ENCODE results near the gene PHACTR1. TPM values are rescaled to one million over a fixed set of nuclear protein-coding genes. Genes with fewer than 3 reads are reported as not detected.

PHACTR1 gene
- polyA plus RNA-seq, 1 experiment, result not detected

GRCh38 chr6:12955956-12956355 is 239.4 kb downstream of the PHACTR1 start:
- no peak for TF ChIP-seq CTCF (IDR thresholded peaks at IDR 0.05; ENCODE audit: low read depth, low read length)
- CTCF ChIA-PET, result no interaction called here
- no peak overlapping the region for H3K4me3 ChIP-seq (ENCODE audit: low read depth, low read length)

GRCh38 chr6:12956991-12957320 is 240.4 kb downstream of the PHACTR1 start:
- no peak for DNase-seq (ENCODE audit: low read depth, low spot score)
- no peak overlapping the region for H3K27ac ChIP-seq (ENCODE audit: low read depth, low read length)
- CTCF ChIA-PET, result no interaction called here
- peaks cover 6% of the 10 kb centered on the region for H3K27me3 ChIP-seq (ENCODE audit: control insufficient read depth, insufficient read depth, low read length)
- H3K4me3 ChIP-seq (ENCODE audit: low read depth, low read length), result peak overlapping the region; percentile 63
- TF ChIP-seq CTCF (IDR thresholded peaks at IDR 0.05; ENCODE audit: low read depth, low read length), result no peak
- no peaks in the 10 kb centered on the region; the same call in 1 of the 2 replicates for H3K9me3 ChIP-seq (ENCODE audit: control insufficient read depth, insufficient read depth, low read length)
- POLR2A ChIA-PET, result no interaction called here

More at GRCh38 chr6:12955956-12956355, 239.4 kb downstream of the PHACTR1 start:
- Histone ChIP-seq H3K27me3 (ENCODE audit: control insufficient read depth, insufficient read depth, low read length) (peaks cover 6% of the 10 kb centered on the region), H3K27ac (ENCODE audit: low read depth, low read length) (no peak overlapping the region), H3K9me3 (ENCODE audit: control insufficient read depth, insufficient read depth, low read length) (no peaks in the 10 kb centered on the region; the same call in 1 of the 2 replicates)
- DNase-seq (ENCODE audit: low read depth, low spot score), result no peak
- POLR2A ChIA-PET, result no interaction called here

GRCh38 chr6:12957321-12958051 is 240.9 kb downstream of the PHACTR1 start:
- ChIA-PET CTCF (no interaction called here), POLR2A (no interaction called here)
- peaks cover 6% of the 10 kb centered on the region for H3K27me3 ChIP-seq (ENCODE audit: control insufficient read depth, insufficient read depth, low read length)

GRCh38 chr6:12958052-12958706 is 241.6 kb downstream of the PHACTR1 start:
- CTCF ChIA-PET, result interaction anchor here (0.6 kb wide), 1 partner anchor 236 kb away, joined by 4 read pairs; no protein-coding TSS in a partner anchor
- Histone ChIP-seq H3K4me3 (ENCODE audit: low read depth, low read length) (peak overlapping the region; percentile 63), H3K27ac (ENCODE audit: low read depth, low read length) (no peak overlapping the region), H3K27me3 (ENCODE audit: control insufficient read depth, insufficient read depth, low read length) (peaks cover 6% of the 10 kb centered on the region), H3K9me3 (ENCODE audit: control insufficient read depth, insufficient read depth, low read length) (no peaks in the 10 kb centered on the region; the same call in 1 of the 2 replicates)
- TF ChIP-seq CTCF (IDR thresholded peaks at IDR 0.05; ENCODE audit: low read depth, low read length), result no peak
- no peak for DNase-seq (ENCODE audit: low read depth, low spot score)
- POLR2A ChIA-PET, result no interaction called here

More at GRCh38 chr6:12957321-12958051, 240.9 kb downstream of the PHACTR1 start:
- no peak for TF ChIP-seq CTCF (IDR thresholded peaks at IDR 0.05; ENCODE audit: low read depth, low read length)
- no peak overlapping the region for H3K27ac ChIP-seq (ENCODE audit: low read depth, low read length)
- peak; percentile 3 for DNase-seq (ENCODE audit: low read depth, low spot score)
- peak overlapping the region; percentile 63 for H3K4me3 ChIP-seq (ENCODE audit: low read depth, low read length)
- no peaks in the 10 kb centered on the region; the same call in 1 of the 2 replicates for H3K9me3 ChIP-seq (ENCODE audit: control insufficient read depth, insufficient read depth, low read length)

- Histone ChIP-seq H3K27me3 (ENCODE audit: control insufficient read depth, insufficient read depth, low read length) (peaks cover 6% of the 10 kb centered on the region), H3K9me3 (ENCODE audit: control insufficient read depth, insufficient read depth, low read length) (no peaks in the 10 kb centered on the region; the same call in 1 of the 2 replicates), H3K27ac (ENCODE audit: low read depth, low read length) (no peak overlapping the region), H3K4me3 (ENCODE audit: low read depth, low read length) (no peak overlapping the region)
- no peak for TF ChIP-seq CTCF (IDR thresholded peaks at IDR 0.05; ENCODE audit: low read depth, low read length)
- CTCF ChIA-PET, result no interaction called here
- no peak for DNase-seq (ENCODE audit: low read depth, low spot score)
- POLR2A ChIA-PET, result no interaction called here
These were observed 245.2 kb downstream of the PHACTR1 start for GRCh38 chr6:12961761-12962160.
